A204.1 (cell line): ENCODE measurements around the gene CBFA2T3.

Source experiments
- FAIRE-seq: peaks from 2 replicates; lab custom pipeline; 2012; peaks lifted over from hg19 to GRCh38; lab: Jason Lieb, UNC

Gene CBFA2T3

DNA sequence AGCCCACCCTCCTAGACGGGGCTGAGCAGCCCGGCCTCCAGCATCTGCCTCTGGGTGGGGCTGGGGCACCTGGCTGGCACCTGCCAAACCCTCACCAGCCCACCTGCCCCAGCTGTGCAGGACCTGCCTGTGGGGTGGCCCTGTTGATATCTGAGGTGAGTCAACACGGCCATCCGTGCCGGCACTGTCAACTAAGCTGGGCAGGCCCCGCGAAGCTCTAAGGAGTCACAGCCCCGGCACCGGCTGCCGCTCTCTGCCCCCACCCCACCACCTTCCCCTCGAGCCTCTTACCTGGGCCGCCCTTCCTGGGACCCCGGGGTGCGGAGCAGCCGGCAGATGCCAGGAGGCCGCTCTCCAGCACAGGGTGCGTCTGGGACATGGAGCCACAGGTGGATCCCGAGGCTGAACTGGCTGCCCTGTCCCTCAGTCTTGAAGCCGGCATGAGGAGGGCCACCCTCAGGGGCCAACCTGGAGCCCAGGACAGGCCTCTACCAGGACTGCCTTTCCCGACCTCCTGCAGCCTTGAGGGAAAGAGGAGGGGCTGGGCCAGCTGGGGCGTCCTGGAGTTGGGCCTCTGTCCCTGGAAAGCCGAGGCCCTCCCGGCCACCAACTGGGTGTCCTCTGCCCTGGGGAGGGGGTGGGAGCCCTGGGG, 515 bp downstream of the CBFA2T3 start:
- FAIRE-seq, result no peak

DNA sequence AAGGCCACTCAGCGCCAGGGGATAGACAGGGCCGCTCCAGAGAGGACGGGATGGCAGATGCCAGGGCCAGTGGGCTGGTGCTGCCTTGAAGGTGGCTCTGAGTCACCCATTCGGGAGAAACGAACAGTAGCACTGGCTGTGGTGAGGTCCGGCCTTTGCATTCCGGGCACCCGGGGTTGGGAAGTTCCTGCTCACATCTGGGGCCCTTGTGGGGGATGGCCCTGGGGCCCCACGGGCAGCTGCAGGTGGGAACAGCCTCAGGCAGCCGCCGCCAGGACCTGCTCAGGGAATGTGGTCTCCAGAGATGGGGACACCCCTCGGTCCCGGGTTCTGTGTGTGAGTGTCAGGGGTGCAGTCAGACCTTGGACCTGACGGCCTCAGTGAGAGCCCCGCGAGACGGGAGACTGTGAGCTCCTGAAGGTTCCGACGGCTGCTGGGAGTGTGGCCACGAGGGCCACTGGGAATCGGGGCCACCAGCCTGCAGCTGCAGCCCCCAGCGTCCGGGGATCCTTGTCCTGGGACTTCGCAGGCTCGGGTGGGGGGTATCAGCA, 1.4 kb downstream of the CBFA2T3 start:
- no peak for FAIRE-seq

DNA sequence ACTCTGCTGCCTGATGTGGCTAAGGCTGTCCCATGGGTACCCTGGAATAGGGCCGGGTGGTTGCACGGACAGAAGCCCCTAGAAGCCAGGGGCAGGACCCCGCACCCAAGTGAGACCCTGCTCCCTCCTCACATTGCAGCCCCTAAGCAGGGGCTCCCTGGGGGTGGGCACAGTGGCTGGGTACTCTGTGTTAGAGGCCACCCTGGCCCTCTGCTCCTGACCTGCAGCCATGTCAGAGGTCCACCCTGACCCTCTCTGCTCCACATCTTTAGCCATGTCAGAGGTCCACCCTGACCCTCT, 2.1 kb downstream of the CBFA2T3 start:
- FAIRE-seq, result no peak

DNA sequence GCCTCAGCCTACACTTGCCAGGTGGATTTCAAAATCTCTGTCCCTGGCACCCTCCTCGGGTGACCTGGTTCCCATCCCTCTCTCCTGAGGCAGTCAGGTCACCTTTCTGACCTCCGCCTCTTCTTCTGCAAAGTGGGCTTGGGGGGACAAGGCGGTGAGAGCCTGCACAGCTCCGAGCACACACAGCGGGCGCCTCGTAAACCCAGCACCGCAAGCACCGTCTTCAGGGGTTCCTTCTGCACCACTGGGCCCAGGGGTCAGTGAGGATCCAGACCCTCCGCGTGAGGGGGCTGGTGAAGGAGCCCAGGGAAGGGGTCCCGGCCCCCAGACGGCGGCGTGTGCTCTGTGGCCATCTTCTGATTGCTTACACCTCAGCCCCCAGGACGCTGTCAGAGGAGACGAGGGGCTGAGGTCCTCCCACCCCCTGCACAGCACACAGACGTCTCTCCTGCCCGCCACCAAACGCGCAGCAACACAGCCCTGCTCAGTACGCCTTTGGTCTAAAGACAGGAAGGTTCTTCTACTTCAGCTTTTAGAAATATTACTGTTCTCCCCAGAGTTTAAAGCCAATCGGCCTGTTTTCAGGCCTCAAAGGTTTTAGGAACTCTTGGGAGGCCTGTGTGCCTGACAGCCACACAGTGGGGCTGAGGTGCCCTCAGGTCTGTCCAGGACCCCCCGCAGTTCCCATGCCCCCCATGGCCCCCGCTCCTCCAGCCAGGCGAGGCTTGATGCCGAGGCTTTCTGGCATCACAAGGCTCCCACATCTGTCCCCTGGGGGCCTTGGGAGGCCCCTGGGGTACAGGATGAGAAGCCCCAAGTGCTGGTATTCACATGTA, 2.7 kb downstream of the CBFA2T3 start:
- no peak for FAIRE-seq

- no peak for FAIRE-seq
Measured at GRCh38 chr16:88973415-88974050, 3.5 kb downstream of the CBFA2T3 start.

GRCh38 chr16:88973007-88973410, 4.0 kb downstream of the CBFA2T3 start:
- no peak for FAIRE-seq

- no peak for FAIRE-seq
Measured at GRCh38 chr16:88972349-88972748, 4.7 kb downstream of the CBFA2T3 start.

DNA sequence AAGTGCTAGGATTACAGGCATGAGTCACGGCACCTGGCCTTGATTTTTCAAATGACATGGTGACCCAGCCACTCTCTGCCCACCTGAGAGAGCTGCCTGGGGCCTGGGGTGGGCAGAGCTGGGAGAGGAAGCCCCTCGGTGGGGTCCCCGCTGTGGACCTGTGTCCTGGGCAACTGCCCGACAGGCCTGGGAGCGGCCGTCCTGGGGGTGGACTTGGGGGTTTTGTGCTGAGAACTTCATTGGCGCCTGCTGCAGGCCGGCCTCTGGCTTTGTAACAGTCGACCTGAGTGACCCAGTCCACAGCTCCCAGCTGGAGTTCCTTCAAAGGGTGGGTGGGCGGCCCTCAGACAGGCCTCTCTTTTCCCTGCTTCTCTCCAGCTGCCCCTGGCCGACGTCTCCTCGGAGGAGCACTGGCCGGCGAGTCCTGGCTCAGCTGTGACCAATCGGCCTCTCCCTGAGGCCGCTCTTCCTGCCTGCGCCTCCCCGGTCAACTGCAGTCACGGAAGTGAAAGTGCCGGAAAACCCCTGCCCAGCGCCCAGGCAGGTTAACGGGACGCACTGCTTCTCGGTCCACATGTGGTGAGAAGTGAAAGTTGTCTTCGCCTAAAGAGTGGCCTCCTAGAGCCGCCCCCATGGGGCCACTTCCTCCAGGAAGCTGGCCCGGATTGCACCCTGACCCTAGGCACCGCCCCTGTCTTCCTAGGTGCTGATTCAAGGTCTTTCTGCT, 5.5 kb downstream of the CBFA2T3 start:
- FAIRE-seq, result no peak

GRCh38 chr16:88970539-88971065, 6.4 kb downstream of the CBFA2T3 start:
- no peak for FAIRE-seq

DNA sequence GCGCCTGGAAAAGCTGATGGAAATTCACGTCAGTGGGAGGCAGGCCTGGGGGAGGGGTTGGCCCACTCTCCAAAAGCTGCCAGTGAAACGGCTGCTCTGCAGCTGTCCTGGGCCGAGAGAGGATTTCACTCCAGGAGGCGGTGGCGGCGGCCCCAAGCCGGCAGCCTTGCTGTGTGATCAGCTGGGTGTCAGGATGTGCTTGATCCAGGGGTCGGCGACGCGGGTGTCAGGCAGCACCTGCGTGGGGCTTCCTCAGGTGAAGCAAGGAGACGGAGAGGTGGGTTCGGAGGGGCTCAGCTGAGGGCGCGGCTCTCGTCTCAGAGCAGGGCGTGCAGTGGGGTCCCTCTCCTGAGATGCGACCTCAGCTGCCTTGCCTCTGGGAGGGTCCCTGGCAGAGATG, 7.0 kb downstream of the CBFA2T3 start:
- no peak for FAIRE-seq

GRCh38 chr16:88969361-88969831, 7.6 kb downstream of the CBFA2T3 start:
- no peak for FAIRE-seq

DNA sequence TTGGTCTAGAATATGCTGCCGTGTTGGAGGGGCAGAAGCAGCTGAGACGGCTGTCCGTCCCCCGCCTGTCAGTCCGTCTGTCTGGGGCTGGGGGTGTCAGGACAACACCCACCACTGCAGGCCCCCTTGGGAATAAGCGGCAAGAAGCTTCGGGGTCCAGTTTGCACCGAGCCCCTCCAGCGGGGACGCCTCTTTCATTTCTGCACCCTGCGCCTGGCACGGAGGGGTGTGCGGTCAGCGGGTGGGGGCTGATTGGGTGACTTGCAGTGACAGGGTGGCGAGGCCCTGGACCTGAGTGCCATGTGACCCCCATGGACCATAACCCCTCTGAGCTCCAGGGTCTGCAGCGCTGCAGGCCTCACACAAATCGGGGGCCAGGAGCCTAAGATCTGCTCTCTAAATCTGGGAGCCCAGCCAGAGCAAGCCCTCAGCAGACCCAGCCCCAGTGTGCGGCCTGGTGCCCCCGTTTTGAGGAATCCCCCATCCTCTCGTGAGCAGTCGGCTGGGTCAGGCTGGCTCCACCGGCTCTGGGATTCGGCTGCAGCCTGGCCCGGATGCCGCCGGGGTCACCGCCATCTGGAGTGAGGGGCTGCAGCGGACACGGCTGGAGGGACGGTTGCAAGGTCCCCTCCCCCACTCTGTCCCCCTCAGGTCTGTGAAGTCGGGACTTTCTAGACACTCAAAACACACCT, 8.3 kb downstream of the CBFA2T3 start:
- no peak for FAIRE-seq

DNA sequence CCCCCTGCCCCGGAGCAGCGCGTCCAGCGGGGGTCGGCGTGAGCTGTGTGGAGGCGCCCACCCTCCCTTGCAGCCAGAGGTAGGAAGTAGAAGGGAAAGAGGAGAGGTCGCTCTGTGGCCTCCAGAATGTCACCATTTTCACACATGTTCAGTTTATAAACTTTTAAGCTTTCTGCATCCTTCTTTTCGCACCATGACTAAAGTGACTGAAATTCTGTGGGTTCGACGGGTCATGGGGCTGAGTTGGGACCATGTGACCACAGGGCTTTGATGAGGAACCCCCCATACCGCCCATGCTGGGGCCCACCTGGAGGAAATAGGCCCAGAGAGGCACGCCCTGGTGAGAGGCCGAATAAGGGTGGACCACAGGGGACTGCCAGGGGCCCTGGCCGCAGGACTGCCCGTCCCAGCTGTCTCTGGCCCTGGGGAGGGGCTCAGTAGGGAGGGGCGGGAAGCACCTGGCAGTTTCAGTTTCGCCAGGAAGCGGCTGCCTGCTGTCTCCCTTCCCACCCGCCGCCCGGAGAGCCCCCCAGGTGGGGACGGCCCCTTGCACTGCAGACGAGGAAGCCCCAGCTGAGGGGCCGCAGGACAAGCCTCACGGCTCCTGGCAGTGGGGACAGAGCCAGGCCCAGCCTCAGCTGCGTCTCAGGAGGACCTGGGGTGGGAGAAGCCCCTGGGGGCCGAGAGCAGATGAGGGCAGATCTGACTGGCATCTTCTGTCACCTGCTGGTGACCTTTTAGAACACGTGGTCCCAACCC, 9.0 kb downstream of the CBFA2T3 start:
- FAIRE-seq, result no peak

DNA sequence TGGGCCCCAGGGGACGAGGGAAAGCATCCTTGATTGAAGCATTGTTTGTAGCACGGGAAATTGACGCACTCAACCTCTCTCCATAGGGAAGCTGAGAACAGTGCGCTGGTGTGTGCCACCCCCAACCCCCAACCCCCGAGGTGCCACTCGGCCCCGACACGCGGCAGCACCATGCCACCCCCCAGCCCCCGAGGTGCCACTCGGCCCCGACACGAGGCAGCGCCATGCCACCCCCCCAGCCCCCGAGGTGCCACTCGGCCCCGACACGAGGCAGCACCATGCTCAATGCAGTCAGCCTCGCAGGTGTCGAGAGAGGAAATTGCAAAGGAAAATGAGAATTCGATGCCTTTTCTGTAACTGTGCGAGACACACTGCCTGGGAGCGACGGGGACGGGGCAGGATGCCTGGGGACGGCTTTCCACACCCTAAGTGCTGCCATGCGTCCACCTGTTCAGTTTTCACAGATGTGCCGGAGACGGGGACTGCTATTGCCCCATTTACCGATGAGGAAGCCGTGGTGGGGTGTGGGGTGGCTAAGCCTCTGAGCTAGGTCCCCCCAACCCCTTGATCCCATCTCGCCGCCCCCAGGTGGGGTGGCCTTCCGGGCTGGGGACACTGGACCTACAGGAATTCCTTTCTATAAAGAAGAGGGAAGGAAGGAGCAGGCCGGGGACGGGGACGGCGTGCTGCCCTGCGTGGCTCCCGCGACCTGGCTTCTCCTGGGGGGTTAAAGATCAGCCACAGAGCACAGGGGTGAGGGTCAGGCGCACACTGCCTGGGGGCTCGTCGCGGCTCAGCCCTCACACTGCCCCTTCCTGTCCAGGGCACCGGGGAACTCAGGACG, 9.8 kb downstream of the CBFA2T3 start:
- FAIRE-seq, result no peak

- no peak for FAIRE-seq
Measured at GRCh38 chr16:88965826-88966480, 11.1 kb downstream of the CBFA2T3 start.

DNA sequence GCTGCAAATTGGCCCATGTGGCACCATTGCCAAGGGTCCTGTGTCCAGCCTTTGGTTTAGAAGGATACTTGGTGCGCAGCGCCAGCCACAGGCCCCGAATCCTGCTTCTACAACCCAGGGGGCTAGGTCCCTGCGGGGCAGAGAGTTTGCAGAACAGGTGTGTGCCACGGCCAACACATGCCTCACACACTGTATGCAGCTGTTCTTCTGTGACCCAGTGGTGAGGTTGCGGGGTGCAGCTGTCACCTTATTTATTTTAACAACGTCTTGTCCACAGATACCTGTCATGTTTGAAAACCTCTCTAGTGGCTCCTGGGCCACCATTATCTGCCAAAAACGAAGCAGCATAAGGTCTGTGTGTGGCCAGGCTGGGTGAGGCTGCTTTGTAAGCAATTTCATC, 11.6 kb downstream of the CBFA2T3 start:
- no peak for FAIRE-seq

DNA sequence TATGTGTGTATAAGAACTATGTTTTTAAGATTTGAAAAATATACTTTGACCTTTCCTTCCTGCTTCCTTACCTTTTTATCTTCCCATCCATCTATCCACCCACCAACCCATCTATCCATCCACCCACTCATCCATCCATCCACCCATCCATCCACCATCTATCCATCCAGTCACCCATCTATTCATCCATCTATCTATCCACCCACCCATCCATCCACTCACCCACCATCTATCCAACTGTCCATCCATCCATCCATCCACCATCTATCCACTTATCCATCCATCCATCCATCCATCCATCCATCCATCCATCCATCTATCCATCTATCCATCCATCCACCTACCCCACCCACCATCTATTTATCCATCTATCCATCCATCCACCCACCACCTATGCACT, 12.4 kb downstream of the CBFA2T3 start:
- FAIRE-seq, result no peak

DNA sequence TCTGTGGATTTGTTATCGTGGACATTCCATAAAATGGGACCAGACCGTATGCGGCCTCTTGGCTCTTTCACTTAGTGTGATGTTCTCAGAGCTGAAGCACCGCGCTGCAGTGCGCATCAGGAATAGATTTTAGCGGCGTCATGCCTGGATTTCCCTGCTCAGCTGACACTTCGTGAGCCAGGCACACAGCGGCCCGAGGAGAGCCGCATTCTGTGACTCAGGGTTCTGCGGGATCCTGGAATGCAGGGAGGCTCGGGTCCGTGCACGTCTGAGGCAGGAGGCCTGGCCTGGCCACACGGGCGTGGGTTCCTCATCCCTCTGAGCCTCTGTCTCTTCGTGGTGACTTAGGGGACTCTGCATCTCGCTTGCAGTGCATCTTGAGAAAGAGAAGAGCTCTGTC, 13.4 kb downstream of the CBFA2T3 start:
- no peak for FAIRE-seq

- FAIRE-seq, result no peak
Measured at GRCh38 chr16:88962478-88963152, 14.4 kb downstream of the CBFA2T3 start.
